Measurements from ENCODE around the gene FNDC11.
"Not testable (repeated sequence)": the region's sequence is repeated elsewhere in the genome, so short reads cannot be mapped to it uniquely, and the experiment has no call there.

The FNDC11 gene

DNA sequence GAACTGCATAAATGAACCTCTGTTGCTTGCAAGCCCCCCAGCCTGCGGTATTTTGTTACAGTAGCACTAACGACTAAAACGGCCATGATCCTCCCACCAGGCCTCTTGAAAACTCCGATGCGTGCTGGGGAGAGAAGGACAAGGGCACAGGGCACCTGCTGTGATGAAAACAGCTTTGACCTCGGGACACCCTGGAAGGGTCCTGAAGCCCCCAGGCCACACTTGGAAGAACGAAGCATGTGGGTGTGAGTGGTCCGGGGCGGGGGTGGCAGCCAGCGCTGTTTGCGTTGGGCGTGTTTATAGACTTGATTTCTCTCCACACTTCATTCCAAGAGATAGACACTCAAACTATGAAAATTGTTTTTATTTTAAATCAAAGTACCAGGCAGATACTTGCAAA is 33.3 kb downstream of the FNDC11 start:
- DNase-seq = no peak

DNA sequence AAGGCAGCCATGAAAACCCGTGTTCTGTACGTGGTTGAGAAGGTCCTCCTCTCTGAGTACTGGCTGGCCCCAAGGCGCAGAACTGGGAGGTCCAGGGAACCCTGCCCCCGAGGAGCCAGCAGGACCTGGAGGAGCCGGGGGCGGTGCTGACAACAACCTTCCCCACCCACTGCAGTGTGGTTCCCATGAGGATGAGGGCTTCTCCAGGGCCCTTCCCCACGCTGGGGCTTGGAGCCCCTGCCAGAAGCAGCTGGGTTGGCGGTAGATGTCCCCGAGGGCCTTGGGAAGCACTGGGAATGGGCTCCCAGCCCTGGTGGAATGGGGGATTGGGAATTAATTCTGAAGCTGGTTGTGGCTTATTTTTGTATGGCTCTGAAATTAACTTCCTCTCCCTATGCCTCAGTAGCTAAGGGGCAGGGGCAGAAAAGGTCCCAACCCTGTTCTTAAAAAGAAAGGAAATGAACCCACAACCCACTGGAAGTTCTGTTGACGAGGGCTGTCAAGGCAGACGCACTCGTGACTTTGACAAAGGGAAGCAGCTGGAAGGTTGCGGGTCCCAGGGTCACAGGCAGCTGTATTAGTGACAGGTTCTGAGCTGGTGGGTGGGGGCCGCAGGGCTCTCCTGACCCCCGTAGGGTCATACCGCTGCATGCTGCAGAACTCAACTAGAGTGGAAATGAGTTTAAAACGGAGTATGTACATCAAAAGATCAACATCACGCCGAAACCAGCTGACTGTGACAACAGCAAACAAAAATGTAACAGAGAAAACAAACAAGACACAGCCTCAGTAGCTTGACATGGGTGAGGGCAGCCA is 34.0 kb downstream of the FNDC11 start:
- no peak for DNase-seq

GRCh38 chr20:63588641-63589041 is 34.7 kb downstream of the FNDC11 start:
- DNase-seq = no peak

GRCh38 chr20:63589261-63590217 is 35.6 kb downstream of the FNDC11 start:
- no peak for DNase-seq

DNA sequence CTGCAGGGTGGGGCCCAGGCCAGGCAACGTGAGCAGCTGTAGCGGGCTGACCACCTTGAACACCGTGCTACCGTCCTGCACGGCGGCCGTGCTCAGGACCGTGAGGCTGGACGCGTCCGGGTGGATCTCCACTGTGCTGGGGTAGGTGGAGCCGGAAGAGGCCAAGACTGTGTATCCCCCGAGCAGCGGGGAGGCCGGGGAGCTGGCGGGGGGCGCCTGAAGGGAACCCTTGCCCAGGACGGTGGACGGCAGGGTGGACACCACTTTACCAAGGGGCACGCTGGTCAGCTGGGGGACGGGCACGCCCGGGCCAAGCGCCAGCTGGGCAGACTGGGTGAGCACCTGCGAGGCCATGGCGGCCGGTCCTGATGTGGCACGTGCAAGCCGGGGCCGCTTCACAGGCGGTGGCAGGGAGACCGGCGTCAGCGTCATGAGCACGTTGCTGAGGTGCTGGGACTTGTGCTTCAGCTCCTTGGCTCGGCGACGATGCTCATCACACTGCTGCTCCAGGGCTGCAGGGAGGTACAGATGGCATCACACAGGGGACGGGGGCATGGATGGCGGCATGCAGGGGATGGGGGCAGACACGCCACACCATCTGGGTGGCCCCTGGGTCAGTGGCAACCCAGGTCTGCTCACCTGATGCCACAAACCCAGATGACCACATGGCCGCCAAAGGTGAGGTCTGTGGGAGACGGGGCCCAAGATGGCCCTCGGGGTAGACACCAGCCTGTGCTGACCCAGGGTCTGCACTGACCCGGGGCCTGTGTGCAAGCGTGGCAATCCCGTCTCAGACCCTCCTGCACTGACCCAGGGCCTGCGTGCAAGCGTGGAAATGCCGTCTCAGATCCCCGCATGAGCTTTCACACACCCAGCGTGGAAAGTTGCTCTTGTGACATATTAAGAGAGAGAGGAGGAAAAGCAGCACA is 36.5 kb downstream of the FNDC11 start:
- no peak for DNase-seq

- DNase-seq = no peak
Measured at GRCh38 chr20:63591147-63591533, 37.2 kb downstream of the FNDC11 start.

GRCh38 chr20:63591786-63592355 is 37.9 kb downstream of the FNDC11 start:
- no peak for DNase-seq

DNA sequence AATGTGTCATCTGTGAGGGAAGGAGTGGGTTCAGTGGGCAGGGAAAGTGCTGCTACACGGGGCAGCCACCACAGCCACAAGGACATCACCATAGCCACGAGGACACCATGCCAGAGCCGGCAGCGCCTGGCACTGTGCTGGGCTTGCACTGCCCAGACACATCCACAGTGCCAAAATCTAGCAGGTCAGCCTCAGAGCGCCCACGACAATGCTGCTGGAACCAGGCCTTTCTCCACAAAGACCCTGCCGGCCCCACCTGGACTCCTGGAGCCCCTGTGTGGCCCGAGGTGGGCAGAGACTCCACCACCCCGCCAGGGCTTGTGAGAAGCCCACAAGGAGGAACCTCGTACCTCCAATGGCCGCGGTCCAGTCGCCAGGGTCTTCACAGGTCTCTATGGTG is 38.7 kb downstream of the FNDC11 start:
- DNase-seq = no peak

- DNase-seq = peak; percentile 63
Measured at GRCh38 chr20:63594043-63594561, 40.1 kb downstream of the FNDC11 start.

- DNase-seq = no peak
Measured at GRCh38 chr20:63595416-63596127, 41.6 kb downstream of the FNDC11 start.

DNA sequence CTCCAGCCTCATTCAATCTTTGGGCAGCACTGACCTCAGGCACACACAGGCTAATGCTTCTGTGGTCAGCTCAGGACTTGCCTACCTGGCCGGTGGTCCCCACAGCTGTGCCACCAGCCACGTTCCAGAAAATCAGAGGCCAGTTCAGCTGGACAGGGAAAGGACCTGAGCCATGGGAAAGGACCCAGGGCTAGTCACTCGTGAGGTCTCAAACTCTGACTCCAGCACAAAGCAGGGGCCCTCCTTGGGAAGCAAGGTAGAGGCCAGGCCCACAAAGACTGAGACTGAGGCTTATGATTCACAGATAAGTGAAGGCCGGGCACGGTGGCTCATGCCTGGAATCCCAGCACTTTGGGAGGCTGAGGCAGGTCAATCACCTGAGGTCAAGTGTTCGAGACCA is 42.5 kb downstream of the FNDC11 start:
- no peak for DNase-seq

DNA sequence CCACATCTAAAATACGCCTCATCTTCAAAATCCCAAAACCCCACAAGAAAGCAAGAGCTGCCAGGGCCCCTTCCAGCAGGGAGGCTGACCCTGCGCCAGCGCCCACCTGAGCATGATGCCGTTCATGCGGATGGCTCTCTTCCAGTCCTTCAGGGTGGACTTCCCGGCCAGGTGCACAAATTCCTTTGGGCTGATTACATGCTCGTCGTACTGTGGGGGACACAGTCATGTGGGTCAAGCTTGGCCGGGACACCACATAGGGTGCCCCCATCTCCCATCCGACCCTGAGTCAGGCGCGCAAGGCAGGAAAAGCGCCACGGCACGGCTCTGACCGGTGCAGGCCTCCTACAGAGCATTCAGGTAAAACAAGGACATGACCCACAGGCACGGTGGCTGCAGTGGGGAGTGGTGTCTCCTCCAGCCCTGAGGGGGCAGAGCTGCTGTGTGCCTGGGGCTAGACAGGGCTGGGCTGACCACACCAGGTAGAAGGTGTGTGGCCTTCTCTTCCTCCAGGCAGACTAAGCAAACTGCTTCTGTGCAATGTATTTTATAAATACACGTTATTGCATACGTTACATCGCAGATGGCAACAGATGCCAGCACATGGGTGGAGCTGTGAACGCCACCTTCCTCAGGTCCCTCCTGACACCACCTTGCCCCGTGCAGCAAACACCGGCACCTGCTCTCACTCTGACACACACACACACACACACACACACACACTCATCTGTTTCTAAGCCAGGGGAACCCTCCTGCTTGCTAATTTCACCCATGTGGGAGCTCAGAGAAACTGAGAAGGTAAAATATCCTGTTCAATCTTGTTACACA is 43.9 kb downstream of the FNDC11 start:
- no peak for DNase-seq

DNA sequence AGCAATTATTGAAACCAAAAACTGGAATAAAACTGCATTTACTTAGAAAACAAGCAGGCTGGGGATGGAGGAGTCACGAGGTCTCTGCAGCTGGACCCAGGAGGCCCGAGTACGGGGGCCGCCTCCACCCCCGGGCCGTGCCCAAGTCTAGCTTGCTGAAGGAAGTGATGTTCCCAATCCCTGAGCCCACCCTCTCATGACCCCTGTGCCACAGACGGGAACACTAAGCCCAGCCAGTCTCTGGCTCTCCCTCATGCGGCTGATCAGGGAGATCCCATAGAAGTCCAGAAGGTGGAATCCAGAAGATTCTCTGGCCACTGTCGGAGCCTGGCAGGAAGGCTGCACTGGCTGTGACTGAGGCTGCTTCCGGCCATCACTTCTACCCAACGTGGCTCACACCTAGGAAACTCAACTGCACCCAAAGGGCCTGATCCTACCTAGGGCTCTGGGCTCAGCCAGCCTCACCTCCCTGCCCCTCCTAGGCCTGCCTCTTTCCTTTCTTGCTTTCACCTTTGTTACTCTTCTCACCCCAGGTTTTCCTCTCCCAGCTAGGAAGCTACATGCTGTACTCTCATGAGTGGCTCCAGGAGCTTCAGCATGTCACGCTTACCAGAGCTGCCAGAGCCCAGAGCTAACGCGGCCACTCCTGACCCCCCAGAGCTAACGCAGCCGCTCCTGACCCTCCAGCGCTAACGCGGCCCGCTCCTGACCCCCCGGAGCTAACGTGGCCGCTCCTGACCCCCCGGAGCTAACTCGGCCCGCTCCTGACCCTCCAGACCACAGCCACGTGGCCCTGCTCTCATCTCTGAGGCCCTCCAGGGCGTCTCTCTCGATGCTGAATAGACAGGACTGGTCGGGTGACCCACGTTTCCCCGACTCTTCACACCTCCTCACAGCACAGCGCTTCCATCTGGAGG is 44.8 kb downstream of the FNDC11 start:
- no peak for DNase-seq

DNA sequence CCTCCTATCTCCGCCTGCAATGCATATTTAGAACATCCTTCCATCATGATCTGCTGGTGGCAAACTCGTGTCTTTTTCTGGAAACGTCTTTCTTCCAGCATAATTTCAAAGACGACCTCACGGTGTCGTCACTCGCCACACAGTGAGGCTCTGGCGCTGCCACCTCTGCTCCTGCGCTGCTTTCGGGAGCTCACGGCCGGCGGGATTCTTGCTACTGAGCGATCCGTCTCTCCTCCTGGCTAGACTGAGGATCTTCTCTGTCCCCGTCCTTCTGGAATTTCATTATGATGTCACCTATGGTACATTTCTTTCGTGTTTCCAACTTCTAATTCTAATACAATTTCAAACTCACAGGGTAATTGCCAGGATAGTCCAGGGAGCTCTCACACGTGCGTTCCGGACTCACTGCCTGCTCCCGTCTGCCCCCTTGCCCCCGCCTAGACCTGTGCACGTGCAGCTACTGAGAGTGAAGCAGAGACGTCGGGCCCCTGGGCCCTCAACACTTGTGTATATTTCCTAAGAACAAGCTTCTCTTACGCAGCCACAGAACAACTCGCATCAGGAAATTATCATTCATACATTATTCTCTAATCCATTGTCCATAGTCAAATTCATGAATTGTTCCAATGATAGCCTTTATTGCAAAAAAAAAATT is 45.6 kb downstream of the FNDC11 start:
- DNase-seq = no peak

- not testable (repeated sequence) for DNase-seq
Measured at GRCh38 chr20:63601679-63602078, 47.7 kb downstream of the FNDC11 start.

DNA sequence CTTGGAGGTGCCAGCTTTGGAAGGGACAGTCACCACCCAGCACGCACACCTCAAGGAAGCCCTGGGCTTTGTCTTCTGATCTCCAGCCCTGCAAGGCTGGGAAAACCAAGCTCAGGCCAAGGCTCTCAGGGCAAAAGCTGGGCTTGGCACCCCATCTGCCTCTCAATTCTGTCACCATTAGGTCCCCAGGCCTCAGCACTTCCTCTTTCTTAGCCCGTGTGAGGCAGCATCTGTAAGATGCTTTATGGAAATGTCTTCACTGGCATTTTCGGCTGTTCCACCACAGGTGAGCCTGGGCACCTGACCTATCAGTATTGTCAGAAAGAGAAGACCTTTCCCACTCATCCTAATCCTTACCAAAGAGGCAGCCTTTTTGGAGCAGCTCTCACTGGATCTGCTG is 48.4 kb downstream of the FNDC11 start:
- no peak for DNase-seq
